ENCODE measurements around the gene TRABD2A. TPM values are rescaled to one million over a fixed set of nuclear protein-coding genes. Genes with fewer than 3 reads are reported as not detected.

TRABD2A gene
- total RNA-seq, 1 donor from 2014 or later, result 4.1 TPM

GRCh38 chr2:84817239-84817655 lies 63.6 kb downstream of the TRABD2A start:
- DNase-seq (ENCODE audit: low spot score), result no peak

DNA sequence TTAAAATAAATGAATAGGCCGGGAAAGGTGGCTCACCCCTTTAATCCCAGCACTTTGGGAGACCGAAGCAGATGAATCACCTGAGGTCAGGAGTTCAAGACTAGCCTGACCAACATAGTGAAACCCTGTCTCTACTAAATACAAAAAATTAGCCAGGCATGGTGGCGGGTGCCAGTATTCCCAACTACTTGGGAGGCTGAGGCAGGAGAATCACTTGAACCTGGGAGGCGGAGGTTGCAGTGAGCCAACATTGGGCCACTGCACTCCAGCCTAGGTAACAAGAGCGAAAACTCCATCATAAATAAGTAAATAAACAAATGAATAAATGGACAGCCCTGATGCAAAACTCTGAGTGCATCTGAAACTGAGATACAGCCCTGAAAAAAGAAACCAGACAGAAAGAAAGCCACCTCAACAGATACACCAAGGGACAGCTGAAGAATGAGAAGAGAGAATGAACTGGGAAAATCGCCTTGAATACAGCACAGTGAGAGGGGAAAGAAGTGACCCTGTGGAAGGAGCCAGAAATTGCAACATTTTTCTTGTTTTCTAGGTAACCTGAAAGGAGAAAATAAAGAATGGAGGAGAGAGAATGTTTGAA lies 64.4 kb downstream of the TRABD2A start:
- DNase-seq (ENCODE audit: low spot score), result no peak

DNA sequence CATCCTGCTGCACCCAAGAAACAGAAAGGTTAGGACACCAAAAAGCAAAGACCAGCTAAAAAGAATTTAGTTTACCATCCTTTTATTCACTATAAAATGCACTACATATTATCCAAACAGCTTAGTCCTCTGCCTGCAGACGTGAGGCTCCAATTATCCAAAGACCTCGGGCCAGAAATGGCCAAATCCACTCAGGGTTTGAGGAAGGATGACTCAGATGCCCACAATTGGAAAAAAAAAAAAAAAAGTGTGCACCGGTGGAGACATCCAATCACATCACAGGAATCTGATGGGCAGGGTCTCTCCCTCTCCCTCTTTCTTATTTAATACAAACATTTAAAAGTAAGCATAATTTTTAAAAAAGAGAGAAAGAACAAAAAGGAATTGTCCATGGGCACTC lies 65.7 kb downstream of the TRABD2A start:
- DNase-seq (ENCODE audit: low spot score), result no peak

DNA sequence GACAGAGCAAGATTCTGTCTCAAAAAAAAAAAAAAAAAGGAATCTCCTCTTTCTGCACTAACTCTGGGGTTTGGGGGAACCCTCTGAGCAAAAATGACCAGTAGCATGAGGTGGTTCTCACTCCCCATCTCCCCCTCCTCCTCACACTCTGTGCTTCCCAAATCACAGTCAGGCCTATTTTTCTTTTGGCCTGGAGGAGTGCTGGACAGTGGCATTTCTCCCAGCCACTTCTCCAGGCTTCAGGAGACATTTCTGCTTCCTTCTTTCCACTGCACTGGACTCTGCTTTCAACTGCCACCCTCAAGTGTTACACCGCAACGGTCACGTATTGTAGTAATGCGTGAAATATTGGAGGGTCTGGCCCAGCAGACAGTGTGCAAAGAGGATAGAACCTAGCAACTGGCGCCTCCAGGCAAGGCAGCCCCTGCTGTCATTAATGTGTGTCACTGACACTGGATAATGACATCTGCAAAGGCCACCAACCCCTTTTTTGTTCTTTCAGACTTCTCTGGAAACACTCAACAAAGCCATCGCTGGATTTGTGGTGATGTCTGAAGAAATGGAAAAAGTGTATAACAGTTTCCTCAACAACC lies 68.9 kb downstream of the TRABD2A start:
- DNase-seq (ENCODE audit: low spot score), result no peak

GRCh38 chr2:84808279-84808678 lies 72.6 kb downstream of the TRABD2A start:
- no peak for DNase-seq (ENCODE audit: low spot score)

DNA sequence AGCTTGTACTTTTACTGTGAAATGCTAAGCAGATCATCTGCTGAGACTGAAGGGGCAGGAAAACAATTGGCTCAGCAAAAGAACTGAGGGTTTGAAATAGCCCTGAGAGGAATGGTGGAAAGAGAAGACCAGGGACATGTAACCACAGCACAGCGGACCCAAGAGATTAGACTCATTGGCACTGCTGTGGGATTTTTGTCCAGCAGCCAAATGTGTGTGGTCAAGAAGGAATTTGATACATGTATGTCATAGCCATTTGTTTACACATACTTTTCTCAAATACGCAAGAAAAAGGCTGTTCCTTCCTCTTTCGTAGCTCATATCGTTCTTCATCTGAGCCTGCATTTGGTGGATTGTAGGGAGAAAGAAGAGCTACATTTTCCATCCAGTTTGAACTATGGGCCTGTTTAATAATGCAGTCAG lies 73.8 kb downstream of the TRABD2A start:
- peak; percentile 62 for DNase-seq (ENCODE audit: low spot score)

DNA sequence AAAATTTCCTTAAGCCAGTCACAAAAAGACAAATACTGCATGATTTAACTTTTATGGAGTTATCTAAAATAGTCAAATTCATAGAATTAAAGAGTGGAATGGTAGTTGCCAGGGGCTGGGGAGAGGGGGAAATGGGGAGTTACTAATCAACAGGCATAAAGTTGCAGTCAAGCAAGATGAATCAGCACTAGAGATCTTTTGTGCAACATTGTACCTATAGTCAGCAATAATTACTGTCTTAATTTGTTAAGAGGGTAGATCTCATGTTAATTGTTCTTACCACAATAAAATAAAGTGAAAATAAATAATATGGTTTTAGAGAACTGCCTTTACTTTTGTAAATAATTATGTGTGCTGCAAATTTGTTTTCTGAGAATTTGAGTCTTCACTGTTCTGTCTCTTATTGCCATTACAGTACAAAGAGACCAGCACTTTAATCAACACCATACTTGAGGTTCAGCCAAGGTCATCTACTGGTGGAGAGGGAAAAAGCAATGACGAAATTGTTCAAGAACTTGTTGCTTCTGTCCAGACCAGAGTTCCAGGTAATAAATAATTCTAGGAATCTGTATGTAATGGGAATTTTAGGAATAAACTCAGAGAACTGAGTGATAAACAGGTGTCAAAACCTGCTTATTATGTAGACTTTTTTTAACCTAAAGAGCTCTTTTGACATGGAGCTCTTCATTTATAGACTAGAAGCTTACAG lies 75.5 kb downstream of the TRABD2A start:
- no peak for DNase-seq (ENCODE audit: low spot score)

DNA sequence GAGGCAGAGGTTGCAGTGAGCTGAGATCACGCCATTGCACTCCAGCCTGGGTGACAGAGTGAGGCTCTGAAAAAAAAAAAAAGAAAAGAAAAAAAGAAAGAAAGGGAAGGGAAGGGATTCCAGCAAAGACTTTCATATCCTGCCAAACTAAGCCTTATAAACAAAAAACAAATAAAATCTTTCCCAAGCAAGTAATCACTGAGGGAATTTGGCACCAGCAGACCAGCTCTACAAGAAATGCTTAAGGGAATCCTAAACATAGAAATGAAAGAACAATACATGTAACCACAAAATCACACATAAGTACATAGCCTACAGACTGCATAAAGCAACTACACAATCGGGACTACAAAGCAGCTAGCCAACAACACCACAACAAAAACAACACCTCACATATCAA lies 79.1 kb downstream of the TRABD2A start:
- DNase-seq (ENCODE audit: low spot score), result no peak

DNA sequence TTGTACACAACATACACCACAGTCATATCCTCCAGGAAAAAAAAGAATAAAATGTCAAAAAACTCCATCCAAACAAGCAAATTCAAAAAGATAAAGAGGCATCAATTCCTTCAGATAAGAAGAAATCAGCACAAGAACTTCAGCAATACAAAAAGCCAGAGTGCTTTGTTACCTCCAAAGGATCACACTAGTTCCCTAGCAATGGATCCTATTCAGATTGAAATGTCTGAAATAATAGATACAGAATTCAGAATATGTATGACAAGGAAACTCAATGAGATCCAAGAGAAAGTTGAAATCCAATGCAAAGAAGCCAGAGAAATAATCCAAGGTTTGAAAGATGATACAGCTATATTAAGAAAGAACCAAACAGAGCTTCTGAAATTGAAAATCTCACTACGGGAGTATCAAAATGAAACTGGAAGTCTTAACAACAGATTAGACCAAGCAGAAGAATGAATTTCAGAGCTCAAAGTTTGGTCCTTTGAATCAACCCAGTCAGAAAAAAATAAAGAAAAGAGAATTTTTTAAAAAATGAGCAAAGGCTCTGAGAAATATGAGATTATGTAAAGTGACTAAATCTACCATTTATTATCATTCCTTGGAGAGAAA lies 80.6 kb downstream of the TRABD2A start:
- no peak for DNase-seq (ENCODE audit: low spot score)

DNA sequence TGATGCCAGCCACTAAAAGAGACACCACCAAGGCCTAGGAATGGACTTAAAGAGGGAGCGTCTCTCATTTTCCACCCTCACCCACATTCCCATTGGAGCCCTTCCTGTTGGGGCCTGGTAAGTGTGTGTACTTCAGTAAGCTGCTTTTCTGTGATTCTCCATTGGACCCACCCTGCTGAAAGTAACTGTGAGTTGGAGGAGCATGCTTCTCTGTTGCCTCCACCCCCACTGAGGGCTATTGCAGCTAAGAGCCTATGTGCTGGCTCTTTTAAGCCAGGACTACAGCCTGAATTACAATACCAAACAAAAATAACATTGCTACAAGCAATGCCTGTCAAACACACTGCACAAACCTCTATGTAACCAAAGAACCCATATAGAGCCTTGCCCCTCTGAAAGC lies 81.1 kb downstream of the TRABD2A start:
- no peak for DNase-seq (ENCODE audit: low spot score)

DNA sequence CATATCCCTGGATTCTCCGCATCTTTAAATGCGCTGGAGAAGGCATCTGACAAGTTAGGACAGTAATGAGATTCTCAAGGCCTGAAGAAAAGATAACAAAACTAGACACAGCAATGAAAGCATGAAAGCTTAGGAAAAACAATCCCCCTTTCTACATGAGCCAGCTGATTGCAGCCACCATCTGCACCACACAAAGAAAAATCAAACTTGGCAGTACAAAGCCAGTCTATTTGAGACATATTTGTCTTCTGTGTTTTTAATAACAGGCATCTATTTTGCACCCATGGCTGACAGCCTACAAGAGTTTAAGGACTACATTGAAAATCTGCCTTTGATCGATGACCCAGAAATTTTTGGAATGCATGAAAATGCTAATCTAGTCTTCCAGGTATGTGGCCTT lies 83.6 kb downstream of the TRABD2A start:
- no peak for DNase-seq (ENCODE audit: low spot score)

- no peak for DNase-seq (ENCODE audit: low spot score)
Measured at GRCh38 chr2:84796798-84797197, 84.1 kb downstream of the TRABD2A start.

DNA sequence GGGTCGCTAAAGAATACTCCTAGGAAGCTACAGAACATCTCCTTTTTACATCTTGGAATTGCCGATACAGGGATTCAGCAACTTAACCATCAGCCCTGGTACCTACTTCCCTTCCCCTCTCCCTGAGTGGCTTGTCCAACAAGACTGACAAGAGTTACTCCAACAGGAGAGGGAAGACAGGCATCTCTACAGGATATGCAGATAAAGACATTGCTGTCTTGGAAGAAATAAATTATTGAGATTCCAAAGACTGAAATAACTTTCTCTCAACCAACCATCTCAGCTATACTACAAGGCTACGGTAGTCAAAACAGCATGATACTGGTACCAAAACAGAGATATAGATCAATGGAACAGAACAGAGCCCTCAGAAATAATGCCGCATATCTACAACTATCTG lies 87.2 kb downstream of the TRABD2A start:
- no peak for DNase-seq (ENCODE audit: low spot score)

DNA sequence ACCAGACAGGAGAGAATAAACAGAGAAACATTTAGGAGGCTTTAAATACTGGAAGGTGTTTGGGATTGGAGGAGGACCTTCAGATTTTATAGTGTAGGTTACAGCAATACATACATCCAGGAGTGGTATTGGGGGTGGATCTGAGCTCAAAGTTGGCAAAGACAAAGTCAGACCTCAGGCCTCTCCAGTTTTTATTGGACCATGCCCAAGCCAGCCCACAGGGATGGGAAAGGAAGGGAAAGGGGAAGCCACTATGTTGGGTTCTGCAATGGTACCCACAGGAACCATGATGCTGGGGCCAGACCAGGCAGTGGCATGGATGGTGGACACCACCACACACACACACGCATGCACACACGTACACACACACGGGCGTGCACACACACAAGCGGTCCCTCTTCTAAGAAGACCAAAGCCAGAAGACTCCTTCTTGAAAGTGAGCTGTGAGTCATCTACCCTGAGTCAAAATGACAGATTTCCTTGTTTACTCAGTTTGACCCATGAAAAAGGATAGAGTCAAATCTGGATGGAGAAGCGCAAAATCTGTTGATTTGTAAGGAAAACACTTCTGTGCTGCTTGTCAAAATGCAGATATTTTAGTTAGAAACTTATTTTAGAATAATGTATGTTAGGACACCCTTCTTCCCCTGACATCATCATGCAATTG lies 87.9 kb downstream of the TRABD2A start:
- DNase-seq (ENCODE audit: low spot score), result no peak

- no peak for DNase-seq (ENCODE audit: low spot score)
Measured at GRCh38 chr2:84788498-84788897, 92.4 kb downstream of the TRABD2A start.

DNA sequence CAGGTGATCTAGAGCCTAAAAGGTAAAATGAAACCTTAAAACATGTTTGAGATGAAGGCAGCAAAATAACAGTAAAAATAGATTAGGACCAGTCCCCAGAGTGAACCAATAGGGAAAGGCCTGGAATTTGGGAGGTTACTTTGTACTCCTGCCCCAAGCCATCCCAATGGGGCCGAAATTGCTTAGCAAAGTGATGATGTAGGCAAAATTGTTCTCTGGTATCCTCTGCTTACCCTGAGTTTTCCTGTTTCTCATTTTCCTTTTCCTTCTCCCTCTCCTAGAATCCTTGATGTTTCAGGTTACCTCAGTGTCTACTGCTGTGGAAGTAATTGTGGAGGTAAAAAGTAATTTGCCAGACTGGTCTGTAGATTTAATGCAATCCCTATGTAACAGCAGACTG lies 92.9 kb downstream of the TRABD2A start:
- no peak for DNase-seq (ENCODE audit: low spot score)

DNA sequence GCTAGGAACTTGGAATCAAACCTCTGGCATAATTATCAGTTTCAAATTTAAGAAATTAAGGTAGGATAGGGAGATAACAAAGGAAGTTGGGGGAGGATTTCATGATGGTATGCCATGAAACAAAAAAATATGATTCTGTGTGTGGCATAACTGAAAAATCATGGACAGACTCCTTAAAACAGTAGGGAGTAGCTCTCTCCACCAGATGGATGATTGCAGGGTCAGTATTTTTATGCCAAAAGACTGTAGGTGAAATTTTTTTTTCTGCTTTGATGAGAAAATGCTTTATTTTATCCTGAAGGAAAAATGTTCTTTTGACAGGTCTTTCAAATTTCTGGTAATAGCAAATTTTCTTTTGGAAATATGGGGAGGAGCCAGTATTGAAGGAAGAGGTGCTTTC lies 94.3 kb downstream of the TRABD2A start:
- no peak for DNase-seq (ENCODE audit: low spot score)

- no peak for DNase-seq (ENCODE audit: low spot score)
Measured at GRCh38 chr2:84785950-84786349, 94.9 kb downstream of the TRABD2A start.

- no peak for DNase-seq (ENCODE audit: low spot score)
Measured at GRCh38 chr2:84782717-84783442, 98.0 kb downstream of the TRABD2A start.

- no peak for DNase-seq (ENCODE audit: low spot score)
Measured at GRCh38 chr2:84781942-84782716, 98.8 kb downstream of the TRABD2A start.

DNA sequence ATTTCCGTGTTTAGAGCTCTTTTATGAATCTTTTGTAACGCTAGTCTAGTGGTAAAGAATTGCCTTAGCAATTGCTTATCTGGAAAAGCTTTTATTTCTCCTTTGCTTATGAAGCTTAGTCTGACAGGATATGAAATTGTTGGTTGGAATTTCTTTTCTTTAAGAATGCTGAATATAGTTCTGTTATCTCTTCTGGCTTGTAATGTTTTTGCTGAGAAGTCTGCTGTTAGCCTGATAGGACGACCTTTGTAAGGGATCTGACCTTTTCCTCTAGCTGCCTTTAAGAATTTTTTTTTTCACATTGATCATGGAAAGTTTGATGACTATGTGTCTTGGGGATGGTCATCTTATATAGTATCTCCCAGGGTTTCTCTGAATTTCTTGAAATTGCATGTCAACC lies 101.1 kb downstream of the TRABD2A start:
- DNase-seq (ENCODE audit: low spot score), result no peak
